Osteoblast (primary cell): Measurements from ENCODE around the gene PIK3C2B. TPM values are rescaled to one million over a fixed set of nuclear protein-coding genes. Genes with fewer than 3 reads are reported as not detected.

ENCODE experiments used
- DNase-seq: peaks from one replicate; pipeline ENCODE4 v3.0.0; 2011; ENCODE audit warnings: low spot score, mixed read lengths; ENCODE audit not compliant: insufficient read length; ENCODE audit errors: missing footprints
- H2AFZ ChIP-seq: 2 replicates; pipeline ENCODE4 v1.6.0; 2011; ENCODE audit warnings: mild to moderate bottlenecking, low read length
- H3K27ac ChIP-seq: 2 replicates; pipeline ENCODE4 v1.5.1; 2011; ENCODE audit warnings: mild to moderate bottlenecking, low read depth, low read length, moderate library complexity
- H3K27me3 ChIP-seq: 2 replicates; pipeline ENCODE4 v1.6.0; 2012; ENCODE audit warnings: mild to moderate bottlenecking, control low read depth, inconsistent platforms, low read length, moderate library complexity; ENCODE audit not compliant: insufficient read depth
- H3K36me3 ChIP-seq: 2 replicates; pipeline ENCODE4 v1.5.1; 2011; ENCODE audit warnings: mild to moderate bottlenecking, low read length, control low read depth, moderate library complexity; ENCODE audit not compliant: insufficient read depth
- H3K4me1 ChIP-seq: 2 replicates; pipeline ENCODE4 v1.5.1; 2011; ENCODE audit warnings: mild to moderate bottlenecking, low read length, control low read depth, moderate library complexity; ENCODE audit not compliant: insufficient read depth
- H3K4me2 ChIP-seq: 2 replicates; pipeline ENCODE4 v1.6.0; 2011; ENCODE audit warnings: mild to moderate bottlenecking, low read length; ENCODE audit not compliant: insufficient read depth
- H3K4me3 ChIP-seq: fragments of 200-600 bp; sonication (generic); 3 replicates; pipeline ENCODE4 v1.5.1; 2012; ENCODE audit warnings: mild to moderate bottlenecking, low read length, inconsistent platforms; ENCODE audit not compliant: insufficient read depth
- H3K79me2 ChIP-seq: 2 replicates; pipeline ENCODE4 v1.6.0; 2012; ENCODE audit warnings: mild to moderate bottlenecking, low read length, control low read depth, inconsistent platforms; ENCODE audit not compliant: insufficient read depth
- H3K9me3 ChIP-seq: 2 replicates; pipeline ENCODE4 v1.5.1; 2011; ENCODE audit warnings: low read depth, low read length, control low read depth
- H4K20me1 ChIP-seq: 2 replicates; pipeline ENCODE4 v1.6.0; 2012; ENCODE audit warnings: mild to moderate bottlenecking, low read length, control low read depth; ENCODE audit not compliant: insufficient read depth
- total RNA-seq: library from RNA; depleted of rRNA; stranded (reverse); fragments of >200 nt; gene quantifications from 2 replicates; pipeline ENCODE4 v1.2.3, GENCODE V29; 2012
- TF ChIP-seq, protein P1 (sequence below): IDR thresholded peaks from 2 replicates; pipeline ENCODE4 v1.5.1; 2011; ENCODE audit warnings: mild to moderate bottlenecking, low read depth, low read length, moderate library complexity; ENCODE audit errors: extremely low read depth

The PIK3C2B gene
- total RNA-seq, 1 donor, result 0.36 TPM

DNA sequence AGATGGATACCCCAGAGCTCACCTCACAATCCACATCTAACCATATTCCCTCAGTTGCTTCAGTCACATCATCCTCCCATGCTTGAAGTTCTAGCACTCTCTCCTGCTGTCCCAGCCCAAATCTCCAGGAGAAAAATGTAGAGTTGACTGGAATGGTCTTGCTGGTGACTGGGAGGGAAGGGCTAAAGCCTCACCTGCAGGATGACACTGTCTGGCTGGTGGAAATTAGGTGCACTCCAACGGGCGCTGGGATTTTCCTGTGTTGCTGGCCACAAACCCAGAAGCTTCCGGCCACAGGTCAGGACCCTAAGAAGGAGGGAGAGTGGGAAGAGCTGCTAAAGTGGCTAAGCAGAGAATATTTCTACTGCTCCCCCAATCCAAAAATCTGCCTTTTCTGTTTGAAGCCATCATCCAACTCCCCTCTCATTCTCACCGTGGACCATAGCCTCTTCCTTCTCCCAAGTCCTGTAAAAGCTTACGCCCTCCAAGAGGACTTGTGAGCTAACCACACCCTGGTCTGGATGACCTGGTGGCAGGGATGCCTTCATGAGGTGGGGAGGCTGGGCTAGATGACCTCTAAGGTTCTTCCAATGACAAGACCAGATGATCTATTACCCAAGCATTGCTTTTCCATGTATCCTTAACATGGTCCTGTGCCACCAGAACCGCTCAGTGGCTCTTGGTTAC lies 45.5 kb downstream of the PIK3C2B start:
- no peaks in the 10 kb centered on the region for H3K9me3 ChIP-seq

DNA sequence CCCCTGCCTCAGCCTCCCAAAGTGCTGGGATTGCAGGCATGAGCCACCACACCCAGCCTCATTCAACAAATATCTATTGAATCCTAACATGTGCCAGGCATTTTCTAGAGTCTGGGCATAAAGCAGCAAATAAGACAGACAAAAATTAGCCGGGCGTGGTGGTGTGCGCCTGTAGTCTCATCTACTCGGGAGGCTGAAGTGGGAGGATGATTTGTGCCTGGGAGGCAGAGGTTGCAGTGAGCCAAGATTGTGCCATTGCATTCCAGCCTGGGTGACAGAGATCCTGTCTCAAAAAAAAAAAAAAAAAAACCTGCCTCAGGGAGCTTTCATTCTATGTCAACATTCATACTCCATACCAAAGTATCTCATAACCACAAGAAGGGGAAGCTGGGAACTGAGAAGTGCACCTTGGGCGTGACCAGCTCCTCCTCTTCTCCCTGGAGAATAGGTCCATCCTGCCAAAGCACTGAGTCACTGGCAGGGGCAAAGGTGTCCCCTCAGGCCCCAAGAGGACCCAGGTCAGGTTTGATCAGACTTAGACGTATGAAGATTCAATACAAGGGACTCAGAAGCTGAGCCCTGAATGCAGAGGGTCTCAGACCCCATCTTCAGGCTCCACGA lies 46.2 kb downstream of the PIK3C2B start:
- TF ChIP-seq, protein P1, sequence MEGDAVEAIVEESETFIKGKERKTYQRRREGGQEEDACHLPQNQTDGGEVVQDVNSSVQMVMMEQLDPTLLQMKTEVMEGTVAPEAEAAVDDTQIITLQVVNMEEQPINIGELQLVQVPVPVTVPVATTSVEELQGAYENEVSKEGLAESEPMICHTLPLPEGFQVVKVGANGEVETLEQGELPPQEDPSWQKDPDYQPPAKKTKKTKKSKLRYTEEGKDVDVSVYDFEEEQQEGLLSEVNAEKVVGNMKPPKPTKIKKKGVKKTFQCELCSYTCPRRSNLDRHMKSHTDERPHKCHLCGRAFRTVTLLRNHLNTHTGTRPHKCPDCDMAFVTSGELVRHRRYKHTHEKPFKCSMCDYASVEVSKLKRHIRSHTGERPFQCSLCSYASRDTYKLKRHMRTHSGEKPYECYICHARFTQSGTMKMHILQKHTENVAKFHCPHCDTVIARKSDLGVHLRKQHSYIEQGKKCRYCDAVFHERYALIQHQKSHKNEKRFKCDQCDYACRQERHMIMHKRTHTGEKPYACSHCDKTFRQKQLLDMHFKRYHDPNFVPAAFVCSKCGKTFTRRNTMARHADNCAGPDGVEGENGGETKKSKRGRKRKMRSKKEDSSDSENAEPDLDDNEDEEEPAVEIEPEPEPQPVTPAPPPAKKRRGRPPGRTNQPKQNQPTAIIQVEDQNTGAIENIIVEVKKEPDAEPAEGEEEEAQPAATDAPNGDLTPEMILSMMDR, result no peak
- Histone ChIP-seq H3K36me3 (no peaks in the 10 kb centered on the region), H3K4me3 (no peak overlapping the region), H3K27me3 (peaks cover 16% of the 10 kb centered on the region), H3K4me1 (peaks cover 4% of the 10 kb centered on the region), H4K20me1 (peaks cover 3% of the 10 kb centered on the region), H3K4me2 (no peak overlapping the region), H2AFZ (no peak overlapping the region), H3K9me3 (no peaks in the 10 kb centered on the region), H3K27ac (no peak overlapping the region), H3K79me2 (no peaks in the 10 kb centered on the region)
- DNase-seq, result no peak

More for the DNA sequence above, 45.5 kb downstream of the PIK3C2B start:
- Histone ChIP-seq H3K4me2 (no peak overlapping the region), H3K36me3 (no peaks in the 10 kb centered on the region), H3K79me2 (no peaks in the 10 kb centered on the region), H4K20me1 (peaks cover 3% of the 10 kb centered on the region), H3K27ac (no peak overlapping the region), H2AFZ (no peak overlapping the region), H3K4me3 (no peak overlapping the region), H3K4me1 (no peaks in the 10 kb centered on the region), H3K27me3 (peaks cover 17% of the 10 kb centered on the region)
- no peak for DNase-seq
- TF ChIP-seq, protein P1, result no peak

DNA sequence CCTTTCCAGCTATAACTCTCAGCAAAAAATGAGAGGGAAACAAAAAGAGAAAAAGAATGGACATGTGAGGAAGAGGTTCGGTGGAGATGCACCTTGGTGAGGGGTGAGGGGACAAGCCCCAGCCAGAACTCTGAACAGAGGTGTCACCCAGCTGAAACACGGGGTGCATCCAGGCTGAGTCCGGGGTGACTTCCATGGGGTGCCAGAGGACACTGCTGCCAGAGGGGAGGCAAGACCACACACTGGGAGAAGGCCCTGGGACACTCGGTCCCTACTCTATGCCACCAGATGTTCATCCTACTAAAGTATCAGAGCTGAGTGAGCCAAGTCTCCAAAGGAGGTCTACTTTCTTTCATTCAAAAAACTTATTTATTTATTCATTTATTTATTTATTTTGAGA lies 46.9 kb downstream of the PIK3C2B start:
- no peak overlapping the region for H2AFZ ChIP-seq
- no peak overlapping the region for H3K4me3 ChIP-seq
- H3K9me3 ChIP-seq, result no peaks in the 10 kb centered on the region
- TF ChIP-seq, protein P1, result no peak
- no peak overlapping the region for H3K27ac ChIP-seq
- H3K27me3 ChIP-seq, result peaks cover 12% of the 10 kb centered on the region
- H3K4me2 ChIP-seq, result no peak overlapping the region
- H4K20me1 ChIP-seq, result peaks cover 3% of the 10 kb centered on the region
- H3K36me3 ChIP-seq, result no peaks in the 10 kb centered on the region
- H3K79me2 ChIP-seq, result no peaks in the 10 kb centered on the region
- DNase-seq, result no peak
- peaks cover 11% of the 10 kb centered on the region for H3K4me1 ChIP-seq

DNA sequence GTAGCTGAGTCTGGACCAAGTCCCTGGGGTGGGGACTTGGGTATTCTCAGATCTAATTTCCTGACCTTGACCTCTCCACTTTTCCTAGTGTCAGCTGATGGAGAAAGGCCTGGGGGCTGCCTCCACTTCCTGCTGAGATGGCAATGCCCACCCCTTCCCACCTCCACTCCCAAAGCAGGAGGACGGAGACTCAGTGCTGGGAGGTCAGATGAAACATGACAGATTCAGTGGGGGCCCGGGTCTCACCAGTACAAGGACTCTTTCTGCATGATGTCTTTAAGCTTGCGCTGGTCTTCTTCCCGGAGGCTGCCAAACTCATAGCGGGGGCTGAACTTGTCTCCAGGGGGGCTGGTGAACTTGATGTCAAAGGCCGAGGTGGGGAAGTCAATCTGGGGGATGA lies 47.4 kb downstream of the PIK3C2B start:
- Histone ChIP-seq H3K27ac (no peak overlapping the region), H3K36me3 (no peaks in the 10 kb centered on the region), H3K9me3 (no peaks in the 10 kb centered on the region), H3K27me3 (peaks cover 10% of the 10 kb centered on the region), H3K4me2 (no peak overlapping the region), H3K79me2 (no peaks in the 10 kb centered on the region), H3K4me1 (peaks cover 14% of the 10 kb centered on the region), H2AFZ (no peak overlapping the region), H4K20me1 (peaks cover 3% of the 10 kb centered on the region), H3K4me3 (no peak overlapping the region)
- no peak for DNase-seq
- TF ChIP-seq, protein P1, result no peak
